Retinal pigment epithelial cell (primary cell): ENCODE data around the gene SLX4.

Experiments
- DNase-seq: peaks from one replicate; pipeline ENCODE4 v3.0.0-alpha.2; 2010; ENCODE audit warnings: low read depth
- H3K4me3 ChIP-seq: 2 replicates; pipeline ENCODE4 v1.5.1; 2011; ENCODE audit warnings: mild to moderate bottlenecking, low read length, control low read depth, moderate library complexity
- CTCF ChIP-seq: conservative IDR thresholded peaks from 2 replicates; pipeline ENCODE4 v1.5.1; 2011; ENCODE audit warnings: low read depth, low read length, control low read depth, inconsistent platforms

The SLX4 gene

GRCh38 chr16:3562914-3563480 lies 48.4 kb downstream of the SLX4 start:
- no peak overlapping the region for H3K4me3 ChIP-seq
- TF ChIP-seq CTCF = no peak

GRCh38 chr16:3561626-3562025 lies 49.8 kb downstream of the SLX4 start:
- H3K4me3 ChIP-seq = no peak overlapping the region
- no peak for DNase-seq
- TF ChIP-seq CTCF = no peak

More at GRCh38 chr16:3562914-3563480, 48.4 kb downstream of the SLX4 start:
- DNase-seq = no peak

- H3K4me3 ChIP-seq = no peak overlapping the region
- DNase-seq = no peak
- no peak for TF ChIP-seq CTCF
Observed at GRCh38 chr16:3554351-3554928, 57.0 kb downstream of the SLX4 start.

- DNase-seq = no peak
- no peak for TF ChIP-seq CTCF
- H3K4me3 ChIP-seq = no peak overlapping the region
Observed at GRCh38 chr16:3553138-3553923, 58.1 kb downstream of the SLX4 start.

- H3K4me3 ChIP-seq = no peak overlapping the region
- no peak for DNase-seq
- no peak for TF ChIP-seq CTCF
Observed at GRCh38 chr16:3550851-3551847, 60.3 kb downstream of the SLX4 start.

GRCh38 chr16:3549906-3550305 lies 61.5 kb downstream of the SLX4 start:
- no peak overlapping the region for H3K4me3 ChIP-seq
- DNase-seq = no peak
- no peak for TF ChIP-seq CTCF
